Neural cell (in vitro differentiated cells): ENCODE measurements around the gene SBNO2.

Source experiments
- EZH2 ChIP-seq: fragments of 200-600, 300-800 bp; shearing (Covaris generic), sonication (generic); IDR thresholded peaks from 2 replicates; pipeline ENCODE4 v1.6.1; 2014; ENCODE audit warnings: antibody characterized with exemption, low read length, borderline replicate concordance, mild to moderate bottlenecking; ENCODE audit not compliant: insufficient read depth, poor library complexity, severe bottlenecking
- TF ChIP-seq, protein P1 (sequence below): fragments of 450-650 bp; IDR thresholded peaks from 2 replicates; pipeline ENCODE4 v1.5.1; 2014; ENCODE audit warnings: antibody characterized with exemption, mild to moderate bottlenecking, moderate library complexity; ENCODE audit not compliant: poor library complexity, severe bottlenecking

DNA sequence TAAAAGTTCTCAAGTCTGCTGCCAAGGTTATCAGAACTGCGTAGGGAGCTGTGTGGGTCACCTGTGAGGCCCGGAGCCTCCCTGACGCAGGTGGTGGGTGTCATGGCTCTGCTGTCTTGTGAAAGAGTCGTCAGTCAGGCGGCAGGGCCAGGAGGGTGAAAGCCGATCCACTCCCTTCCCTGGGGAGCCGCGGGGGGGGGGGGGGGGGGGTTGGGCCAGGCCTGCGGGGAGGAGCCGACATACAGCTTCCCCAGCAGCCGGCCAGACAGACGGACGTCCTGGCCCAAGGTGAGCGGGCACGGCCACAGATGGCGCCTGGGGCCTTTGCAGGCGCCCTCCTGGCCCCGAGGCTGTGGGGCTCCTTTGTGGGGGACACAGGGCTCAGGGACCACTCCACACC lies 12.4 kb downstream of the SBNO2 start:
- TF ChIP-seq EZH2, result no peak
- TF ChIP-seq, protein P1, sequence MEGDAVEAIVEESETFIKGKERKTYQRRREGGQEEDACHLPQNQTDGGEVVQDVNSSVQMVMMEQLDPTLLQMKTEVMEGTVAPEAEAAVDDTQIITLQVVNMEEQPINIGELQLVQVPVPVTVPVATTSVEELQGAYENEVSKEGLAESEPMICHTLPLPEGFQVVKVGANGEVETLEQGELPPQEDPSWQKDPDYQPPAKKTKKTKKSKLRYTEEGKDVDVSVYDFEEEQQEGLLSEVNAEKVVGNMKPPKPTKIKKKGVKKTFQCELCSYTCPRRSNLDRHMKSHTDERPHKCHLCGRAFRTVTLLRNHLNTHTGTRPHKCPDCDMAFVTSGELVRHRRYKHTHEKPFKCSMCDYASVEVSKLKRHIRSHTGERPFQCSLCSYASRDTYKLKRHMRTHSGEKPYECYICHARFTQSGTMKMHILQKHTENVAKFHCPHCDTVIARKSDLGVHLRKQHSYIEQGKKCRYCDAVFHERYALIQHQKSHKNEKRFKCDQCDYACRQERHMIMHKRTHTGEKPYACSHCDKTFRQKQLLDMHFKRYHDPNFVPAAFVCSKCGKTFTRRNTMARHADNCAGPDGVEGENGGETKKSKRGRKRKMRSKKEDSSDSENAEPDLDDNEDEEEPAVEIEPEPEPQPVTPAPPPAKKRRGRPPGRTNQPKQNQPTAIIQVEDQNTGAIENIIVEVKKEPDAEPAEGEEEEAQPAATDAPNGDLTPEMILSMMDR, result no peak
